Renal cortex interstitium (tissue), 11 donors: ENCODE results near the gene TECPR2. TPM values are rescaled to one million over a fixed set of nuclear protein-coding genes. Genes with fewer than 3 reads are reported as not detected.
A peak's percentile ranks its signal among the peaks of the same experiment; 100 is the strongest.

Experiments used
- DNase-seq, 11 donors: peaks; one replicate each; pipeline ENCODE4 v3.0.0-alpha.2; 2013; ENCODE audit warnings: low read depth in 9 of 11, low spot score in 4 of 11; ENCODE audit errors: extremely low read depth in 1 of 11
- polyA plus RNA-seq, 3 donors: library from polyadenylated mRNA; unstranded; fragments of 120-200 nt; gene quantifications; one replicate each; pipeline ENCODE4 v1.2.1, GENCODE V29; 2013; ENCODE audit not compliant: insufficient read length in 3 of 3

Gene TECPR2
- polyA plus RNA-seq, 3 donors, result 14.7 to 19.6 (median 16.8) TPM

DNA sequence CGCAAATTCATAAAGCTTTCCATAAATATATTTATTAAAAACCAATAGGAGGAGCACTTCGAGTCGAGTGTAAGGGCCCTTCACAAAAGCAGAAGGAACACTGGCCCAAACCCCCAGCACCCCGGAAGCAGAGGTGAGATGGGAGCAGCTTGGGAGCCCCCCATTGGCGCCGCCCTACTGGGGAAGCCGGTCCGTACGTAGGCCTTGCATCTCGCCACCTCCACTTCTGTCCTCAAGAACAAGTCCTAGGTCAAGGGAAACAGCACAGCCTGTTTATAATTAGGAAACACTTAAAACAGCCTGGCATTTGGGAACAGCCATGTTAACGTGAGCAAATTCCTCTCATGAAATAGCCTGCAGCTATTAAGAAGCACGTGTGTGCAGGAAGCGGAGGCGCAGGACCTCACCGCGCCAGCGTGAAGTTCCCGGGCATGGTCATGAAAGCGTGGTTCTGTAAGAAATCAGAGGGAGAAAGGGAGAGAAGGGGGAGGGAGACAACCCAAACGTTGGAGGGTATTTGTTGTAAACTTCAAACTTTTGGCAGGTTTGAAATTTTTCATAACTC is 139.1 kb downstream of the TECPR2 start:
- DNase-seq, result no peak

DNA sequence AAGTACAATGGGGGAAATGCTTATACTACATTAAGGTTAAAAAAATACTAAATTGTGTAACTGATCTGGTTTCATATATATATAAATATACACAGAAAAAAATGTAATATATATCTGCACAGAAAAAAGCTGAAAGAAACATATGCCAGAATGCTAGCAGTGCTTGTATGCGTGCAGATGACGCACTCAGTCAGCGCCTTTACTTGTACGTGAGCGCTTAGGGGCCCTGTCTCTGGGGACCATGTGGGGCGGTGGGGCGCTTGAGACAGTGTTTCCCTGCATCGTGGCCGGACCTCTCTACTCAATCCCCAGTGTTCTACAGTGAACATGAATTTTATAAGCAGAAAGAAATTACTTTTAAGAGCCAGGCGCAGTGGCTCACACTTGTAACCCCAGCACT is 139.8 kb downstream of the TECPR2 start:
- no peak for DNase-seq

DNA sequence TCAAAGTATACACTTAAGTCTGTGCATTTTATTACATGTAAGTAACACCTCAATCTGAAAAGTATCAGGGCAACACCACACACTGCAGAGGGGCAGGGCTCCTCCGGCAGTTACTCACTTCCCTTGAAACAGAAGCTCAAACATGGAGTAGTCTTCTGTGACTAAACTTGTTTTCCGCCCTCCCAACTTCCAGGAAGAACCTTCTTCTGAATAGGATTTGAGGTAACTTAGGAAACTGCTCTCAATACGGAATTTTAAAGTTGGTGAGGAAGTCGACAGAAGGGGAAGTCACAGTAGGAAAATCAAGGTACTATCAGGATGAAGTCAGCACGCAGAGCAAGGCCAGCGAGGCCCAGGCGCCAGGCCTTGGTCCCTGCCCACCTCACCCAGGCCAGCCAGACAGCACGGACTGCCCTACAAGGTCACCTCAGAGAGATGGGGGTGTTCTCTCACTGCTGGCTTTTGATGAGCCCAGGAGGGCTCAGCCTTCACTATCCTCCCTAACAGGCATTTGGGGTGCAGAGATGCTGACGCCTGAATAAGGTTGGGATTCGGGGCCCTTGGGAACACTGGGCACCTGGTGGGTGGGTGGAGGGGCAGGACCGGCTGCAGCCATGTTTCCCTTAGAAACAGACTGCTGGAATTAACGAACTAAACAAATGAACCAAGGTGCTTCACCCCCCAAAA is 141.0 kb downstream of the TECPR2 start:
- no peak for DNase-seq

DNA sequence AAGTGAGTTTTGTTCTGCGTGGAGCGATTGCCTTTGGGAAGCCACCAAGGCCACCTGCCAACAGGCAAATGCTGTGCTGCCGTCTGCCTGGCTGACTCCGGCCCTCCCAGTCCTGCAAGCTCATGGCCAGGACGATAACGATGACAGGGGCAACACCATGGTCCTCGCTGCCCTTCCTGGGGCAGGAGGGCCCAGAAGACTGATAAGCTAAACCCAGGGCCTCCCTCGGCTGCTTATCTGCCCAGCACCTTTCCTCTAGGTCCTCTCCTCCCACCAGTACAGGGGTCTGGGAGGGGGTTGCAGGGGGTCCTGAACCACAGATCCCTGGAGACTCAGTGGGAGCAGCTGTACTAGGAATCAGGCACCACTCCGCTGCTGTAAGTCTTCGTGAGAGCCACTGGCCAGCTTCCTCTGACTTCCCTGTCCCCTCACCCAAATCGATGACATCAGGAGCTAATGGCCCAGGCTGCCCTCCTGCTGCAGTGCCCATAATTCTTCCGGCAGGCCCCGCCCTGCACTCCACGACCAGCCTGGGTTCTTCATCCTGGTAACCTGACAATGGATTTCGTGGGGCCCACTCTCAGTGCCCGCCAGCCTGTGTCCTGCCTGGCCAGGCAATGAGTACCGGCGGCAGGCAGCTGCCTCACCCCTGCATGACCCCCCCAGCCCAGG is 141.7 kb downstream of the TECPR2 start:
- DNase-seq, result no peak

DNA sequence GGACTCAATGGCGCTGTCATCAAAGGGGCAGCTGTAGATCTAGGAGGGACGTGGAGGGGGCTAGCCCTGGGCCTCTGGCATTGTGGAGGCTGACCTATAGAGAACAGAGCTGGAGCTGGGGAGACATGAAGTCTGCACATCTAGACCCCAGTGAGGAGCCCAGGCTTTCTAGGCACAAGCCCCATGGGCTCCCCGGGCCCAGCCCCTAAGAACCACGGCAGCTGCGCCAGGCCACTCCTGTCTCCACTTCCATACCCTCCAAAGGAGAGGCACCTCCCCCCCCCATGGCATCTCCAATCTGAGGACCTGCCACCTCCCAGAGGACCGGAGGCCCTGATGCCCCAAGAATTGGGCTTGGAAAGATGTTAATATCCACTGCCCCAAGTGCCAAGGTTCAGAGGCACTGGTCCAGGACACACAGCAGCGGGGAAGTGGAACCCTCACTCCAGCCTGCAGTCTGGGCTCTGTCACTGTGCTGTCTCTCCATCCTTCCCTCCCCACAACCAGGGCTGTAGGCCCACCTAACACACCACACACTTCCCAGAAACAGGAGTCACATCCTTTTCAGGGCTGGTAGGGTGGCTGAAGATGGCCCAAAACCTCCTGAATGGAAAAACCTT is 142.4 kb downstream of the TECPR2 start:
- DNase-seq, result no peak

DNA sequence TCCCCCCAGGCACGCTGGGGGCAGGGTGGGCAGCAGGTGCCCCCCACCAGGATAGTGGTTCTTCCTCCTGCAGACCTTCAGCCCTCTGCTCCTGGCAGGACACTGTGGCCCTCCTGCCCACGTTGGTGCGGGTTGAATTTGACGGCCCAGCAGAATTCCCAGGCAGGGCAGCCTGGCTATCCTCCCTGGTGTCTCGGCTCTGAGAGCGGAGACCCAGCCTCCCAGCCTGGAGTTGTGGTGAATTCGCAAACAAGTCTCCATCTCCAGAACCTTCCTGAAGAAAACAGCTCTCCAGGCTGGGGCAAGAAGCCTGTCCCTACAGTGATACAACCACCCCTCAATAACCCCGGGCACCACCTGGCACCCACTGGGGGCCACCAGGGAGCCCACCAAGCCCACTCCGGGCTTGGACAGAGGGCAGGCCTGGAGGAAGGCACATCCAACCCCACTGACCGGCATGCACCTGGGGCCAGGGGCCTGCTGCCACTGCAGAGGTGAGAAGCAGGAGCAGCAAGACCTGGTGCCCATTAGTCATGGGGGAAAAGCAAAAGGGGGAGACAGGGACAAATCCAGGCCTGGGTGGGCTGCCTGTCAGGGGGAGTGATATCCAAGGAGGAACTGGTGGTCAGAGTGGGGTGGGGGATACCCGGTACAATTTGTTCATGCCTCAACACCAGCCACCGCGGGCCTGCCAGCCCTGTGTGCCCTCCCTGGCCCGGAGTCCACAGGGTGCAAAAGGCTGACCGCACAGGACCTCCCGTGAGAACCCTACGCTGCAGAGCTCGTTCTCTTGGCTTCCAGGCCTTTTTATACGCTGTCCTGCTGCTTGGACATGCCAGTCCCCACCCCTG is 143.3 kb downstream of the TECPR2 start:
- DNase-seq, result no peak

DNA sequence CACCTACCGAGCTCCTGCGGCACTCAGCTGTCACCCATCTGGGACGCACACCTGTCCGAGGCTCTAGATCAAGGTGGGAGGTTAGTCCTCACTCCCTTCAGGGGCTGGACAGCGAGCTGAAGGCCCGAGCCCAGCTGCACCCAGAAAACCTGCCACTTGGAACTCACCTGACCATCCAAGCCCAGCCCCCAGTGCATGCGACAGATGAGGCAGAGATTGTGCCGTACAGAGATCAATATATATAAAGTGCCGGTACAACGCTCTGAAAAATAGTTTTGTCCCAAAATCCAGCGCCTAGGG is 143.8 kb downstream of the TECPR2 start:
- DNase-seq, result no peak

DNA sequence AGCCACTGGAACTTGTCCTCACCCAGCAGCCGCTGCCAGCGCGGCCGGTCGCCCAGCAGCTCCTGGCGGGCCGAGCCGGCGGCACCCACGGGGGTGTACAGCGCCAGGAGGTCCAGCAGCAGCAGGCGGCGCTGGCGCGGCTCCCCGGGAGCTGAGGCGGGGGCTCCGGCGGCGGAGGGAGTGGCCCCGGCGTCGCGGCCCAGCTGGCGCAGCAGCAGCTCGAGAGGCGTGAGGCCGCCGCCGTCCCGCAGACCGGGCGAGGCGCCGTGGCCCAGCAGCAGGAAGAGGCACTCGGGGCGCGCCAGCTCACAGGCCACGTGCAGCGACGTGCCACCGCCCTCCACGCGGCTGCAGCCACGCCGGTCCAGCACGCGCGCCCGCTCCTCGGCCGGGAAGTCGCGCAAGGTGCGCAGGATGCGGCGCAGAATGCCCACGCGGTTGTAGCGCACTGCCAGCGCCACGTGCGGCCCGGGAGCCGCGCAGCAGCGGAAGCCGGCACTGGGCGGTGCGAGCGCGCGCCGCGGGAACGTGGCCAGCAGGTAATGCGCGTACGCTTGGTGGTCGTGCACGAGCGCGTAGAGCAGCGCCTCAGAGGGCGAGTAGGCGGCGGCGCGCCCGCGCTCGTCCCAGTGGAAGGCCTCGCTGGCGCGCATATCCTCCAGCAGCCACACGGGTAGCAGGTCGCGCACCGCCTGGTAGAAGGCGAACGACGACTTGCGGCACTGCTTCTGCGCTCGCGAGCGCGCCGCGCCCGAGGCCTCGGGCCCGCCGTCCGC is 144.5 kb downstream of the TECPR2 start:
- DNase-seq, result no peak

DNA sequence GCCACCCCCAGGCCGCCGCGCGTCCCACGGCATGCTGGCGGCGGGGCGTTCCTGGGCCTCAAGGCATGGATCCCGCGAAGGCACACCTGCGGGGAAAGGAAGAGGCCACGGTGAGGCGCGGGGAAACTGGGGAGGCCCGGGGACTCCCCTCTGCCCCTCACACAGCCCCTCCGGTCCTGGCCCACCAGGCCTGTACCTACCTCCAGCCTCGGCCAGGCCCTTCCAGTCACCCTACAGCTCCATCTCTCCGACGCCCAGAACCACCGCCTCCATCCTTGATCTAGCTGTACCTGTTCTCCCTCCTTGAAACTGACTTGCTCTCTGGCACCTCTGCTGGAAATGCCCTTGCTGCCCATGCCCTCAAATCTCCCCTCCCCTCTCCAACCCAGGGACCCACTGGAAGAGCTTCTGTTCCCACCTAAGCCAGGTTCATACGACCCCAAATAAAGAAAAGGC is 145.1 kb downstream of the TECPR2 start:
- no peak for DNase-seq

DNA sequence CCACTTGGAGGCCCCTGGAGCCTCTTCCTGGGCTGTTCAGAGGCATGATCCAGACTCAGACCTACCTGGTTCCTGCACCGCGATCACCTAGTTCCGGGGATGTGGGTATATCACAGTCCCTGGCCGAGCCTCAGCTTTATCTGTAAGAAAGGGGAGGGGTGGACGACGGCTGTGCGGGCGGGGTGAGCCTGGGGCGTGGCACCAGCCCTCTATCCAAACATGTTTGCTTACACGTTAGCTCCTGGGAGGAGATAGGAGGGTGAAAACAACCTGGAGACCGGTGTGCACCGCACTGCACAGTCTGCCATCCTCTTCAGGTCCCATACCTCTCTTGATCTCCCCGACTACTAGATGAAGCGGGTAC is 145.7 kb downstream of the TECPR2 start:
- DNase-seq, result no peak

DNA sequence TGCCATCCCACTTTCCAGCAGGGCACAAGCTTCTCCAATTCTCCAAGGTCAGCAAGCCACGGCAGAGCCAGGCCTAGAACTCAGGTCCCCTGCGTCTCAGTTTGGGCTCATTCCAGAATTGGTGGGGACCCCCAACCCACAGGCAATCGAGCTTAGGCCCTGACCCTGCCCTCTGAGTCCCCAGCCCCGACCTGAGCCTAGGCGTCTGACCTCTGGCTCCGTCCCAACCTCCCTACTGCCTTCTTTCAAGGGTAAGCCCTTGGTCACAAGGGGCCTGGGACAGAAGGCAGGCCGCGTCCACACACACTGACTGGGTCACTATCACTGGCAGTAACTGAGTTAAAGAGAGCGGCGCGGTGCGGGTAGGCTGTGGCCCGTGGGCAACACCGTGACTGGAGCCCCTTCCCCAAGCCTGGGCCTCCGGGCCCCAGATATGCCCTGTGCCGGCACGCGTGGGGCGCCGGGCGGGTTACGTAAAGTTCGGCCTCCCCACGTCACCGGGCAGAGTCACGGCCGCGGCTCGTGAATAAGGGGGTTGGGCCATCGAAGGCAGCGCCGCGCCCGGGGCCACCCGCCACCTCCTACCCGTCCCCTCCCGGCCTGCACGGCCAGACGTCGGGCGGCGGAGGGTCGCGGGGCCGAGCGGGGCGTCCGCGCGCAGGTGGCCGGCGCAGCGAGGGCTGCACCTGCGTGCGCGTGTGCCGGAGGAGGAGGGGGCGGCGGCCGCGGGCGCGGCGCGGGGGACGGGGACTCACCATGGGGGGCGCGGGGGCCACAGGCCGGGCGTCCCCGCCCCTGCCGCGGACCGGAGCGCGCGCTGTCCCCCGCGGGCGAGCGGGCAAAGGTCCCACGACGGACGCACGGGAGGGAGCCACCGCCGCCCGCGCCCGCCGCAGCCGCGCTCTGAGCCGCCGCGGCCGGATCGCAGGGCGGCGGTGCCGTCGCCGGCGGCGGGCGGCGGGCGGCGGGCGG is 146.3 kb downstream of the TECPR2 start:
- DNase-seq, result no peak

DNA sequence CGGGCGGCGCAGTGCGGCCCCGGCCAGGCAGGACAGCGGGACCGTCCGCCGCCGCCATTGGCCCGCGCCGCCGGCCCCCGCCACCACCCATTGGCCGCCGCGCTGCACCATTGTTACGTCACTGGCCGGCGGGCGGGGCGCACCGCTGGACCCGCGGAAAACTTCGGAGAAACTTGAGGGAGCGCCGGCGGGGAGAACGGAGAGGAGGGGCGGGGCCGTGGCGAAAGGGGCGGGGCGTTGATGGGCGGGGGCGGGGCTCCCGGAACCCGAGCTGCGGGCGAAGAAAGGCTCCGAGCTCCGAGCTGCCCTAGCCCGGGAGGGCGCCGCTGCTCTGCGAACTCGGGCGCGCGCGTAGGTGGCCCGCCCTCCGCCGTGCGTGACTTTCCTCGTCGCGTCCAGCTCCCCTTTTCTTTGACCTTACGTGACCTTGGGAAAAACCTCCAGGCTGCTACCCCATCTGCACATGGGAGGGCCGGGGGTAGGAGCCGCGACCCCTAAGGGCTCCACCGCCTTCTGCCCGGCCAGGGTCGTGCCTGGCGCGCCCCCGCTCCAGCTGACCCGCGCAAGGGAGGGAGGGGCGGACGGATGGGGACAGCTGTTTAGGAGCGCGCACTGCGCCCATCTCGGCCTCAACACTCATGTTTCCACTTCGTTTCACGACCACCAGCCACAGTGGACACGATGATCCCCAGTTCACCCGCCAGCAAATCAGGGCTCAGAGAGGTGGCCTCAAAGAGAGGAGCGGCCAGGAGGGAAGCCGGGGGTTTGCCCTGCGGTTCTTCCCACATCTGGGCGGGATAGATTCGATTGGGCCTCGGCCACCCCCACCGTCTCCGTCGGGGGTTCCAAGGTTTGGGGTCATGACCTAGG is 147.2 kb downstream of the TECPR2 start, which contains the start of gene ANKRD9:
Gene ANKRD9, minus strand, starts transcription at position 31 of the 870 bp plus-strand sequence. CDS start 1,887 bp downstream, outside the sequence.
- DNase-seq, result peak; percentile 70 to 94 (median 87)

DNA sequence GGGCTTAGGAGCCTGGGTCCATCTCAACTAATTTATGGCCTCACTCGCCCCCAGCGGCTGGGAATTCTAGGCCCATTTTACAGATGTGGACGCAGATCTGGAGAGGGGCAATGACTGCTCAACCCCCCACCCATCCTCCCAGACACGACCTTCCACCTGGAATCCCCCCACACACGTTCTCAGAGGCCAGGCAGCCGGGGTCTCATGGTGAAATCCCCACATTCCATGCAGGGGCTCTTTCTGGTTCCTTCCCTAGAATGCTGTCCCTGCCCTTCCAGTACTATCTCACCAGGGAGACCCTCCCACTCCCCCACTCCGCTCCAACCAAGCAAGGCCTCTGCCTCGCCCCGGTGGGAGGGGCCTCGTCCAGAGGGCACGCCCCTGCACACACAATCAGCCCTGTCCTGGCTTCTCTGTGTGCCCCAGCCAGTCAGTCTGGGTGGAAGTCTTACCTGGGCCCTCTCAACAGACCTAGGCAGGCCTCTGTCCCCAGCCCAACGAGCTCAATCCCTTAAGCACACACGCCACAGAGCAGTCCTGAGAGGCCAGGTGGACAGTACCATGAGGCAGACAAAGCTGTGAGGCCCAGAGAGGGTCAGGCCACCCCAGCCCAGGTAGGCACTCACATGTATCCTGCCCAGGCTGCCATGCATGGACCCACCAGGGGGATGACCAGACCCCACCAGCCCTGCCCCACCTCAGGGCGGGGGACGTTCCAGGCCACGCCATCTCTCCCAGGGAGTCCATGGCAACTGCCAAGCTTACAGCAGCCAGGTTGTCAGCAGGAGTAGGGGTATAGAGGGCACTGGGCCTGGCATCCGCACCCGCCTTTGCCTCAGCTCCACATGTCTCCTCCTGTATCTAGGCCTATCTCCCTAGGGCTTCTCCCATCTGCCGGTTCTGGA is 148.1 kb downstream of the TECPR2 start:
- peak in 1 of 11 donors; percentile 46 for DNase-seq

DNA sequence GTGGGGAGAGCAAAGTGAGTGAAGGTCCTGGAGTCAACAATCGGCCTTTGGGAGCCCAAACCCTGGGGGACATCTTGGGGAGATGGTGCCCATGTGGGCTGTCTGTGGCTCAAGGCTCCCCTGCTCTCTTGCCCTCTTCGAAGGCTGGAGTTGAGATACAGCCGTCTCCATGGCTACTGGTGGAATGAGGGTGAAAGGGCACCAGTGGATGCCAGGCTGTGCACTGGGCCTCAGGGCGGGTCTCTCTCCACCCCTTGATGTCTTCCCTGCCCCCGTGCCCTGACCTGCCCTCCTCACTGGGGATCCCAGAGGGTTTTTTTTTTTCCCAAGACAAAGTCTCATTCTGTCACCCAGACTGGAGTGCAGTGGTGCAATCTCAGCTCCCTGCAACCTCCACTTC is 148.8 kb downstream of the TECPR2 start:
- DNase-seq, result no peak

DNA sequence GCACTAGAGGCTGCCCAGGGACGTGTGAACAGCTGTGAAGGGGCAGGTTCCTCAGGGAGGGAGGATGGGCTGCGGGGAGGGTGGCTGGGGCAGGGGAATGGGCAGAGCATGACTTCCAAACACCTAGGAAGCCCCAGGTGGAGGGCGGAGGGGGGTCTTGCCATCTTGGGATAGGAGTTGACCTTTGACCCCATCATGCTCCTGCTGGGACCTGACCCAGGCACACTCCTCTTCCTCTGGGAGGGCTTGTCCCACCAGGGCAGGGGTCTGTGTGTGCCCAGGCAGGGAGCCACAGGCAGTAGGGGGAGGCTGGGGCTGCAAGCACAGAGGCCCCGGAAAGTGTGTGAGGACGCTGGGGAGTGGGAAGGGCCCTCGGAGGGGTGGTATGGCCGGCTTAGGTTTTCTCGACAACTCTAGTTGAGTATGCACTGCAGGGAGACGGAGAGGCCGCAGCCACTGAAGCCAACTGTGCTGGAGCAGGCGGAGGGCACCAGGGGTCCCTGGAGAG is 150.1 kb downstream of the TECPR2 start:
- DNase-seq, result no peak
